GM10266 (cell line): ENCODE results near the gene ABCC1.

ENCODE experiments used
- DNase-seq: peaks from one replicate; pipeline ENCODE4 v3.0.0; 2012; ENCODE audit errors: extremely low spot score
- CTCF ChIP-seq: IDR thresholded peaks from 2 replicates; pipeline ENCODE4 v1.5.1; 2012; ENCODE audit warnings: mild to moderate bottlenecking, low read depth; ENCODE audit not compliant: control insufficient read depth, insufficient read depth; ENCODE audit errors: missing control alignments

The ABCC1 gene

DNA sequence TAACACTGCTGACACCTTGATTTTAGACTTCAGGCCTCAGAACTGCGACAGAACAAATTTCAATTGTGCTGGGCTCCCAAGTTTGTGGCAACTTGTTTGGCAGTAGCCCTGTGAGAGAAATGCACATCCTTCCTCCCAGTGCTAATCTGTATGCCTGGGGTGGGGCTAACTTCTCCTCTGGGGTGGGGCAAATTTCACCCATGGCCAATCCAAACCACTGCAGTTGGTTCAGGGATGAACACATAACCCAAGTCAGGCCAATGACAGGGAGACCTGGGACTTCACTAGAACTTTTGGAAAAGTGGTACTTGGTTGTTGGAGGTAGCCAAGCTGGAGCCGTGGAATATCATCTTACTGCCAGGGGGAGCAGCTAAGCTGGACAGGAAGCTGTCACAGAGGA lies 217.5 kb downstream of the ABCC1 start:
- DNase-seq = no peak
- TF ChIP-seq CTCF = no peak

- DNase-seq = no peak
- no peak for TF ChIP-seq CTCF
Observed at GRCh38 chr16:16167927-16168326, 218.5 kb downstream of the ABCC1 start.

- no peak for TF ChIP-seq CTCF
- DNase-seq = no peak
Observed at GRCh38 chr16:16168431-16168830, 219.0 kb downstream of the ABCC1 start.

- no peak for DNase-seq
- TF ChIP-seq CTCF = no peak
Observed at GRCh38 chr16:16169615-16170014, 220.2 kb downstream of the ABCC1 start.

GRCh38 chr16:16171332-16171919 lies 222.0 kb downstream of the ABCC1 start:
- TF ChIP-seq CTCF = no peak
- DNase-seq = no peak

DNA sequence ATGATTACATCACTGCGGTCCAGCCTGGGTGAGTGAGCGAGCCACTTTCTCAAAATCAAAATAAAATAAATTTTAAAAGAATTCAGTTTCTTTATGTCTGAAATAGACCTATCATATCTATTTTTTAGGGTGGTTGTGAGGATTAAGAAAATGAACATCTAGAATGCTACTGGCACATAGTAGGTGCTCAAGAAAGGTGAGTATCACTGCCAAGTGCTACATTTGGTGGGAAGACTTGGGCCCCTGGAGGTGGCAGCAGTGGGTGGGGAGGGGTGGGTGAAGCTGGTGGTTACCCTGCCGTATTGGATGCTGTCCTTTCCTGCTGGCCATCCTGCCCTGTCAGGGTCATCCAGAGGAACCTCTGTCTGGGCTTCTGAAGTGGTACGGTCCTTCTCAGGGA lies 223.6 kb downstream of the ABCC1 start:
- DNase-seq = no peak
- TF ChIP-seq CTCF = no peak

- DNase-seq = no peak
- TF ChIP-seq CTCF = no peak
Observed at GRCh38 chr16:16175296-16175695, 225.9 kb downstream of the ABCC1 start.
